Astrocyte (in vitro differentiated cells and primary cell): Measurements from ENCODE around the gene CCNK.

ENCODE experiments used
- CTCF ChIP-seq: IDR thresholded peaks from 2 replicates; pipeline ENCODE4 v1.5.1; 2011; ENCODE audit warnings: low read depth, mild to moderate bottlenecking, inconsistent platforms, low read length, moderate library complexity; ENCODE audit not compliant: insufficient read depth
- EZH2 ChIP-seq: IDR thresholded peaks from 2 replicates; pipeline ENCODE4 v1.6.1; 2012; ENCODE audit warnings: mild to moderate bottlenecking, low read length, inconsistent platforms; ENCODE audit not compliant: insufficient read depth

GRCh38 chr14:99510556-99511139 lies 29.4 kb downstream of the CCNK start:
- TF ChIP-seq CTCF, result no peak
- TF ChIP-seq EZH2, result no peak
